Ecto neural progenitor cell (in vitro differentiated cells): ENCODE measurements around the gene CCDC61.

ENCODE experiments used
- DNase-seq: peaks from one replicate; pipeline ENCODE4 v3.0.0-alpha.2; 2018; ENCODE audit warnings: low spot score

CCDC61 gene

GRCh38 chr19:46042252-46042883 is 47.1 kb downstream of the CCDC61 start:
- no peak for DNase-seq

- no peak for DNase-seq
Observed at GRCh38 chr19:46043519-46043918, 48.3 kb downstream of the CCDC61 start.

GRCh38 chr19:46049597-46049996 is 54.3 kb downstream of the CCDC61 start:
- DNase-seq, result no peak

GRCh38 chr19:46052896-46053295 is 57.6 kb downstream of the CCDC61 start:
- DNase-seq, result no peak

GRCh38 chr19:46056536-46056935 is 61.3 kb downstream of the CCDC61 start:
- DNase-seq, result no peak

- no peak for DNase-seq
Observed at GRCh38 chr19:46058778-46059177, 63.5 kb downstream of the CCDC61 start.

- no peak for DNase-seq
Observed at GRCh38 chr19:46060012-46060411, 64.7 kb downstream of the CCDC61 start.

GRCh38 chr19:46063201-46063600 is 67.9 kb downstream of the CCDC61 start:
- DNase-seq, result no peak

GRCh38 chr19:46065486-46066071 is 70.3 kb downstream of the CCDC61 start:
- DNase-seq, result no peak

GRCh38 chr19:46066471-46066870 is 71.2 kb downstream of the CCDC61 start:
- no peak for DNase-seq

GRCh38 chr19:46067691-46068090 is 72.4 kb downstream of the CCDC61 start:
- no peak for DNase-seq
